ENCODE measurements around the gene SMOC1. TPM values are rescaled to one million over a fixed set of nuclear protein-coding genes. Genes with fewer than 3 reads are reported as not detected.

Gene SMOC1
- total RNA-seq, 1 experiment from 2014 or later: 0.46 TPM

DNA sequence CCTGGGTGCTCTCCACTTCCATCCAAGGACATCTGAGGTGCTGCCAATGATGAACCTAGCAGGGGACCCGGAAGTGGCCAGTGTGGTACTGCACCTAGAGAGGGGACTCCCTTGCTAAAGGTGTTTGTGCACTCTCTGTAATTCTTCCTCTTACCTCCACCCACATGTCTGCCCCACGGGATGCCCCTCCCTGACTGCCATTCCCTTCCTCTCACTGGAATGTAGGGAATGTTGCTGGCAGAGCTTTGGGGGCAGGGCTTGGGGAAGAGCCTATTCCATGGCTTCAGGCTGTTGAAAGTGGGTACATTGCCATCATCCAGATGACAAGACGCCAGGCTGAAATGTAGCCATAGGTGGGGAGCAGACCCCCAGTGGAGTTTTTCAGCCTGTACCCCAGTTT lies 153.2 kb downstream of the SMOC1 start:
- no peaks in the 10 kb centered on the region for H3K4me1 ChIP-seq (ENCODE audit: control insufficient read depth, insufficient read depth, low read length)
- intact Hi-C loops (cut with micrococcal nuclease; ENCODE audit: unreplicated experiment) (no loop called here), in situ Hi-C loops (cut with HindIII; ENCODE audit: low pct_unique_long_range_greater_than_20kb, low sequenced_read_pairs) (no loop called here)
- ATAC-seq: no peak
- TF ChIP-seq, protein P1, sequence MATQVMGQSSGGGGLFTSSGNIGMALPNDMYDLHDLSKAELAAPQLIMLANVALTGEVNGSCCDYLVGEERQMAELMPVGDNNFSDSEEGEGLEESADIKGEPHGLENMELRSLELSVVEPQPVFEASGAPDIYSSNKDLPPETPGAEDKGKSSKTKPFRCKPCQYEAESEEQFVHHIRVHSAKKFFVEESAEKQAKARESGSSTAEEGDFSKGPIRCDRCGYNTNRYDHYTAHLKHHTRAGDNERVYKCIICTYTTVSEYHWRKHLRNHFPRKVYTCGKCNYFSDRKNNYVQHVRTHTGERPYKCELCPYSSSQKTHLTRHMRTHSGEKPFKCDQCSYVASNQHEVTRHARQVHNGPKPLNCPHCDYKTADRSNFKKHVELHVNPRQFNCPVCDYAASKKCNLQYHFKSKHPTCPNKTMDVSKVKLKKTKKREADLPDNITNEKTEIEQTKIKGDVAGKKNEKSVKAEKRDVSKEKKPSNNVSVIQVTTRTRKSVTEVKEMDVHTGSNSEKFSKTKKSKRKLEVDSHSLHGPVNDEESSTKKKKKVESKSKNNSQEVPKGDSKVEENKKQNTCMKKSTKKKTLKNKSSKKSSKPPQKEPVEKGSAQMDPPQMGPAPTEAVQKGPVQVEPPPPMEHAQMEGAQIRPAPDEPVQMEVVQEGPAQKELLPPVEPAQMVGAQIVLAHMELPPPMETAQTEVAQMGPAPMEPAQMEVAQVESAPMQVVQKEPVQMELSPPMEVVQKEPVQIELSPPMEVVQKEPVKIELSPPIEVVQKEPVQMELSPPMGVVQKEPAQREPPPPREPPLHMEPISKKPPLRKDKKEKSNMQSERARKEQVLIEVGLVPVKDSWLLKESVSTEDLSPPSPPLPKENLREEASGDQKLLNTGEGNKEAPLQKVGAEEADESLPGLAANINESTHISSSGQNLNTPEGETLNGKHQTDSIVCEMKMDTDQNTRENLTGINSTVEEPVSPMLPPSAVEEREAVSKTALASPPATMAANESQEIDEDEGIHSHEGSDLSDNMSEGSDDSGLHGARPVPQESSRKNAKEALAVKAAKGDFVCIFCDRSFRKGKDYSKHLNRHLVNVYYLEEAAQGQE (IDR thresholded peaks at IDR 0.05; ENCODE audit: insufficient read depth in 1 of 2, low read depth in 2 of 2, low read length in 1 of 2): no peak
- no peak for TF ChIP-seq POLR2AphosphoS5 (IDR thresholded peaks at IDR 0.05; ENCODE audit: low read depth, low read length)
- TF ChIP-seq, protein P2, sequence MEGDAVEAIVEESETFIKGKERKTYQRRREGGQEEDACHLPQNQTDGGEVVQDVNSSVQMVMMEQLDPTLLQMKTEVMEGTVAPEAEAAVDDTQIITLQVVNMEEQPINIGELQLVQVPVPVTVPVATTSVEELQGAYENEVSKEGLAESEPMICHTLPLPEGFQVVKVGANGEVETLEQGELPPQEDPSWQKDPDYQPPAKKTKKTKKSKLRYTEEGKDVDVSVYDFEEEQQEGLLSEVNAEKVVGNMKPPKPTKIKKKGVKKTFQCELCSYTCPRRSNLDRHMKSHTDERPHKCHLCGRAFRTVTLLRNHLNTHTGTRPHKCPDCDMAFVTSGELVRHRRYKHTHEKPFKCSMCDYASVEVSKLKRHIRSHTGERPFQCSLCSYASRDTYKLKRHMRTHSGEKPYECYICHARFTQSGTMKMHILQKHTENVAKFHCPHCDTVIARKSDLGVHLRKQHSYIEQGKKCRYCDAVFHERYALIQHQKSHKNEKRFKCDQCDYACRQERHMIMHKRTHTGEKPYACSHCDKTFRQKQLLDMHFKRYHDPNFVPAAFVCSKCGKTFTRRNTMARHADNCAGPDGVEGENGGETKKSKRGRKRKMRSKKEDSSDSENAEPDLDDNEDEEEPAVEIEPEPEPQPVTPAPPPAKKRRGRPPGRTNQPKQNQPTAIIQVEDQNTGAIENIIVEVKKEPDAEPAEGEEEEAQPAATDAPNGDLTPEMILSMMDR (IDR thresholded peaks at IDR 0.05): no peak
- no peak for TF ChIP-seq TCF7L2 (IDR thresholded peaks at IDR 0.05; ENCODE audit: low read depth, low read length)
- TF ChIP-seq SIN3A (IDR thresholded peaks at IDR 0.05; ENCODE audit: borderline replicate concordance, insufficient read depth, low read depth, low read length): no peak
- DNase-seq (ENCODE audit: low read depth, low spot score): no peak
- ChIA-PET CTCF (no interaction called here), POLR2A (no interaction called here)
- H3K27ac ChIP-seq (ENCODE audit: low read length): no peak overlapping the region
- no peaks in the 10 kb centered on the region for H3K36me3 ChIP-seq (ENCODE audit: control insufficient read depth, insufficient read depth, low read length)
- no peaks in the 10 kb centered on the region for H3K27me3 ChIP-seq (ENCODE audit: control insufficient read depth, insufficient read depth, low read length)
- no peak overlapping the region for H3K4me3 ChIP-seq (ENCODE audit: low read depth in 2 of 2, low read length in 2 of 2)
- no TSS peak for BruUV-seq (replicated peaks)
- no peaks in the 10 kb centered on the region for H3K9me3 ChIP-seq (ENCODE audit: control insufficient read depth, insufficient read depth, low read depth, low read length)

DNA sequence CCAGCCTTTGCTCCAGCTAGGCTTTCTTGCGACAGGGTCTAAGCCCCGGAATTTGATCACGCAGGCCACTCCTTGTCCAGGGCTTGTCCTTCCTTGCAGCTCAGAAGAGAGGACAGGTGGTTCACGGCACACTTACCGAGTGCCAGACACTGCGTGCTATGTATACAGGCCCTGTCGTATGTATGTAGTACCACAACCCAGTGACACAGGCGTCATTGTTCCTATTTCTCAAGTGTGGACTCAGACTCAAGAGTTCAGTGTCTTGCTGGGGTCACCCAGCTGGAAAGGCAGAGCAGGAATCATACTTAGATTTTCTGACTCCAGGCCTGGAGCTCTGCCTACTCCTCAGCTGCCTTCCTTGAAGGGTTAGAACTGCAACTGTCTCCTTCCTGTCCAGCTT lies 153.9 kb downstream of the SMOC1 start:
- in situ Hi-C loops (cut with HindIII; ENCODE audit: low pct_unique_long_range_greater_than_20kb, low sequenced_read_pairs): no loop called here

More for the DNA sequence above, 153.9 kb downstream of the SMOC1 start:
- TF ChIP-seq, protein P2 (IDR thresholded peaks at IDR 0.05): no peak
- no peak for TF ChIP-seq SIN3A (IDR thresholded peaks at IDR 0.05; ENCODE audit: borderline replicate concordance, insufficient read depth, low read depth, low read length)
- no peak for TF ChIP-seq TCF7L2 (IDR thresholded peaks at IDR 0.05; ENCODE audit: low read depth, low read length)
- TF ChIP-seq POLR2AphosphoS5 (IDR thresholded peaks at IDR 0.05; ENCODE audit: low read depth, low read length): no peak
- TF ChIP-seq, protein P1 (IDR thresholded peaks at IDR 0.05; ENCODE audit: insufficient read depth in 1 of 2, low read depth in 2 of 2, low read length in 1 of 2): no peak
- ATAC-seq (no peak), DNase-seq (ENCODE audit: low read depth, low spot score) (no peak)
- no peaks in the 10 kb centered on the region for H3K4me1 ChIP-seq (ENCODE audit: control insufficient read depth, insufficient read depth, low read length)
- CTCF ChIA-PET: no interaction called here
- no peaks in the 10 kb centered on the region for H3K27me3 ChIP-seq (ENCODE audit: control insufficient read depth, insufficient read depth, low read length)
- no peak overlapping the region for H3K4me3 ChIP-seq (ENCODE audit: low read depth in 2 of 2, low read length in 2 of 2)
- no TSS peak for BruUV-seq (replicated peaks)
- intact Hi-C loops (cut with micrococcal nuclease; ENCODE audit: unreplicated experiment): no loop called here
- POLR2A ChIA-PET: no interaction called here
- H3K9me3 ChIP-seq (ENCODE audit: control insufficient read depth, insufficient read depth, low read depth, low read length): no peaks in the 10 kb centered on the region
- H3K36me3 ChIP-seq (ENCODE audit: control insufficient read depth, insufficient read depth, low read length): no peaks in the 10 kb centered on the region
- H3K27ac ChIP-seq (ENCODE audit: low read length): no peak overlapping the region

All from Panc1 (cell line).